ENCODE measurements around the gene DISP3.

GRCh38 chr1:11525151-11525505 lies 46.2 kb downstream of the DISP3 start:
- TF ChIP-seq POLR2AphosphoS5 (IDR thresholded peaks at IDR 0.05; ENCODE audit: borderline replicate concordance, low read depth, low read length) (no peak), EZH2 (IDR thresholded peaks at IDR 0.05) (no peak), FOXP2 (optimal IDR thresholded peaks at IDR 0.05; ENCODE audit: control extremely low read depth, extremely low read length, insufficient read depth) (no peak)

All from SK-N-MC (cell line).